Right cardiac atrium (tissue), 5 donors: ENCODE data around the gene PGR. TPM values are rescaled to one million over a fixed set of nuclear protein-coding genes. Genes with fewer than 3 reads are reported as not detected.
A peak's percentile ranks its signal among the peaks of the same experiment; 100 is the strongest.

Experiments used
- ATAC-seq, 2 donors: fragments of 200-7000 bp; cut with Tn5 transposase; one replicate each; pipeline versions ENCODE4 v1.8.0 to v1.9.1; 2020; ENCODE audit warnings: moderate library complexity in 2 of 2, mild to moderate bottlenecking in 1 of 2
- DNase-seq, 3 donors: peaks; one replicate each; pipeline ENCODE4 v3.0.0-alpha.2; 2020
- H3K27ac ChIP-seq: one replicate; pipeline ENCODE4 v1.5.1; 2013; ENCODE audit warnings: mild to moderate bottlenecking, low read length, control low read depth, moderate library complexity
- H3K27me3 ChIP-seq: one replicate; pipeline ENCODE4 v1.6.1; 2013; ENCODE audit not compliant: control insufficient read depth, insufficient read depth
- H3K4me1 ChIP-seq: one replicate; pipeline ENCODE4 v1.6.1; 2013; ENCODE audit warnings: low read length; ENCODE audit not compliant: control insufficient read depth, insufficient read depth
- H3K4me3 ChIP-seq: one replicate; pipeline ENCODE4 v1.5.1; 2013; ENCODE audit warnings: low read length, control low read depth
- H3K9me3 ChIP-seq: one replicate; pipeline ENCODE4 v1.6.1; 2013; ENCODE audit warnings: low read length; ENCODE audit not compliant: control insufficient read depth
- WGBS: extraction: QIAGEN DNeasy Blood & Tissue Kit; methylation state at CpG from one replicate; pipeline ENCODE4 v1.1.7; 2013; 5-methylcytosine and 5-hydroxymethylcytosine counted together
- intact Hi-C, 4 donors: fragments of 100-400 bp; cut with DNase I; formaldehyde crosslinking; loops; one replicate each; pipeline versions ENCODE4 v1.11.0 to v1.14.0; 2022 to 2023
- long read RNA-seq, 4 donors: library from polyadenylated mRNA; unstranded; transcript quantifications; one replicate each; pipeline ENCODE4 v2.0.0, GENCODE V29; 2020 to 2021
- polyA plus RNA-seq: library from polyadenylated mRNA; stranded (reverse); fragments of 200-250 nt; gene quantifications from one replicate; pipeline ENCODE4 v1.2.3, GENCODE V29; 2013
- total RNA-seq, 4 donors: library from RNA; stranded (reverse); fragmentation: NEBNext Ultra II Directional; extraction: Animal tissue kit (Norgen Biotek cat#: 25700); gene quantifications; one replicate each; pipeline ENCODE4 v1.2.1, GENCODE V29; 2021
- donor health status: healthy with polysubstance abuse.
- donor health status: DM: no; HTN: yes; CAD: no.
- donor health status: DM: no; HTN: no; CAD: no.
- donor health status: DM: no; HTN: yes; CAD: no; lungs with severe emphysema.
- donor health status: DM: yes; HTN: yes; CAD: no.

The PGR gene
- total RNA-seq (10 to 100 TPM in 1 of 4 donors, 1 to 10 TPM in 3; 7.2 to 10.1 (median 8.5) TPM), polyA plus RNA-seq (2.1 TPM)
- long read RNA-seq, donor 1, full-length matches to known transcripts = 9 of 15 reads
- long read RNA-seq, donor 1, partial matches to known transcripts = 4 of 15 reads
- long read RNA-seq, donor 1, other reads (novel, unspliced or antisense) = 2 of 15 reads
- long read RNA-seq, donor 2, full-length matches to known transcripts = 1 of 3 reads
- long read RNA-seq, donor 2, partial matches to known transcripts = 2 of 3 reads
- long read RNA-seq, donor 2, other reads (novel, unspliced or antisense) = 0 of 3 reads
- long read RNA-seq, donor 3, full-length matches to known transcripts = 3 of 8 reads
- long read RNA-seq, donor 3, partial matches to known transcripts = 1 of 8 reads
- long read RNA-seq, donor 3, other reads (novel, unspliced or antisense) = 4 of 8 reads
- long read RNA-seq, donor 4, full-length matches to known transcripts = 1 of 4 reads
- long read RNA-seq, donor 4, partial matches to known transcripts = 1 of 4 reads
- long read RNA-seq, donor 4, other reads (novel, unspliced or antisense) = 2 of 4 reads

DNA sequence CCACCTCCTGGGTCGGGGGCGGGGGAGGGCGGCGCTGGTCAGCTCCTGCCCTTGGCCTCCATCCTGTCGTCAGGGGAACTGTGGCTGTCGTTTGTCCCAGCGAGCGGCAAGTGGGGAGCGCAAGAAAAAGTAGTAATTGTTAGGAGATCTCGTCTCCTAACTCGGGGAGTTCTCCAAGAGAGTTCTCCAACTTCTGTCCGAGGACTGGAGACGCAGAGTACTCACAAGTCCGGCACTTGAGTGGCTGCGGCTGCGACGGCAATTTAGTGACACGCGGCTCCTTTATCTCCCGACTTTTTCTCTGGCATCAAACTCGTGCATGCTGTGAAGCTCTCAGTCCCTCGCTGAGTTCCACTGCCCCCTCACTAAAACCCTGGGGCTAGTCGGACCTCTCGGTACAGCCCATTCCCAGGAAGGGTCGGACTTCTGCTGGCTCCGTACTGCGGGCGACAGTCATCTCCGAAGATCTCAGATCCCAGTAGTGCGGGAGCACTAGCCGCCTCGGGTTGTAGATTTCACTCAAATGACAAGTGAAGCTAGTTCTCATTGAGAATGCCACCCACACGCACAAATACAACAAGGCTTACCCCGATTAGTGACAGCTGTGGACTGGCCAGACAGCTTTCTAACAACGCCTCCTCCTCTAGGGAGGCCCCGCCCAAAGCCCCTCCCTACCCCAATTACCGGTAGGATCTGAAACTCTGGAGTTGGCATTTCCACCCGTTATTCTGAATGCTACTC, at the start of gene PGR:
Gene PGR (minus strand): TSS at position 611 of the 741 bp plus-strand sequence. CDS start 743 bp downstream, outside the sequence.
- intact Hi-C loops = no loop called here
- Histone ChIP-seq H3K4me3 (peak within 1 kb of the TSS; percentile 81), H3K27ac (peak within 1 kb of the TSS; percentile 42), H3K27me3 (no peaks in the 10 kb centered on the region), H3K9me3 (no peaks in the 10 kb centered on the region), H3K4me1 (no peaks in the 10 kb centered on the region)
- WGBS = 1% methylated on average over 38 of the region's 38 CpGs
- ATAC-seq (peak; percentile 70), DNase-seq (peak; percentile 70 to 87 (median 81))

DNA sequence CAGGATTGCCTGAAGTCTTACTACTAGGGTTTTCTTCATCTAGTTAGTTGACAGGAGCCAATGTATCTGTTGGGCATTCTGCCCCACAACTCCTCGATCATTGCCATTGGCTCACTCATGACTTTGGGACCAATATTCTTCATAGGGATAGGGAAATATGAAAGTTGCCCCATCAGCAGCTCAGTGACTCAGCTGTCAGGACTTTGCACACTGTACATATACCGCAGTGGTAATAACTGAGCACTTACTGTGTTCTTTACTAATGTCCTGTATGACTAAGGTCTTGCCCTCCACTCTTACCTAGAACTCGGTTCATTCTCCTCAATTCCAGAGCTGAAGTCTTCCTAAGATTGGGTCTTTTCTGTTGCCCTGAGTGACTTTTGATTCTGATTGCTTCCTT, 46.8 kb upstream of the PGR start:
- Histone ChIP-seq H3K27ac (no peak overlapping the region), H3K27me3 (no peaks in the 10 kb centered on the region), H3K9me3 (no peaks in the 10 kb centered on the region), H3K4me3 (no peak overlapping the region), H3K4me1 (no peaks in the 10 kb centered on the region)
- no peak for DNase-seq
- WGBS = 89% methylated on average over 3 of the region's 3 CpGs
- ATAC-seq = no peak
- intact Hi-C loops = no loop called here

DNA sequence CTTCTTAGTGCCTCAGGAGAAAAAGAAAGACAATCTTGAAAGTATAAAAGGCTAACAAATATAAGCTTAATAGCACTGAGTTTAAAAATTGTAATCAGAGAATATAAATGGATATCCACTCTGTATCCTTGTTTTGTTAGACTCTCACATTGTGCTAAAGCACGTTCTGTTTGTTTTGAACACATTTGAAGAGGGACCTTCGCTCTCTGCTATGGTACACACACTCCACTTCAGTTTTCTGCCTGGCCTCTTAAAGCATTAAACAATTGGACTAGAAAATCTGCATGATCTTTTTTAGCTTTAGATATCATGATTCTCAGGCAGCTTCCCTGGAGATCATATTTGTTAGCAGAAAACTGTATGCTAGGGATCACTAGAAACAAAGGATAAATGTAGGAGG, 40.3 kb upstream of the PGR start:
- H3K27me3 ChIP-seq = no peaks in the 10 kb centered on the region
- H3K4me1 ChIP-seq = no peaks in the 10 kb centered on the region
- 78% methylated on average over 2 of the region's 2 CpGs for WGBS
- intact Hi-C loops = no loop called here
- H3K27ac ChIP-seq = no peak overlapping the region
- H3K9me3 ChIP-seq = no peaks in the 10 kb centered on the region
- H3K4me3 ChIP-seq = no peak overlapping the region
- no peak for DNase-seq
- ATAC-seq = no peak

DNA sequence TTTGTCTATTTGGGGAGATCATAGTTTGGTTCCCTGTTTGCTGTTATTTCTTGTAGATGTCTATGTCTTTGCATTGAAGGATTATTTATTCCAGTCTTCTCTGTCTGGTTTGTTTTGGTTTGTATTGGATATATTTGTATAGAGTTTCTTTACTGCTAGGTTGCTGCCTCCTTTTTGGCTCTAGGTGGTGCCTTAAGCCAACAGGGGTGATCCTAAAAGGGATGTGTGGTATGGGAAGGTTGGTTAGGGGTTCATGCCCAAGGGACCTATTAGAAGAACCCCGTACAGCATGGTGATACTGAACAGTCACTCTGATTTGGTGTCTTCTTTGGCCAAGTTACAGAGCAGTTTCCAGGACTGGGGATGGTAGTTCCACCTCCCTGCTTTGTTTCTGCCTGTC, 36.4 kb upstream of the PGR start:
- WGBS = 54% methylated on average over 1 of the region's 1 CpG
- H3K27me3 ChIP-seq = no peaks in the 10 kb centered on the region
- ATAC-seq (no peak), DNase-seq (no peak)
- no peaks in the 10 kb centered on the region for H3K9me3 ChIP-seq
- no peaks in the 10 kb centered on the region for H3K4me1 ChIP-seq
- H3K27ac ChIP-seq = no peak overlapping the region
- H3K4me3 ChIP-seq = no peak overlapping the region
- intact Hi-C loops = no loop called here

DNA sequence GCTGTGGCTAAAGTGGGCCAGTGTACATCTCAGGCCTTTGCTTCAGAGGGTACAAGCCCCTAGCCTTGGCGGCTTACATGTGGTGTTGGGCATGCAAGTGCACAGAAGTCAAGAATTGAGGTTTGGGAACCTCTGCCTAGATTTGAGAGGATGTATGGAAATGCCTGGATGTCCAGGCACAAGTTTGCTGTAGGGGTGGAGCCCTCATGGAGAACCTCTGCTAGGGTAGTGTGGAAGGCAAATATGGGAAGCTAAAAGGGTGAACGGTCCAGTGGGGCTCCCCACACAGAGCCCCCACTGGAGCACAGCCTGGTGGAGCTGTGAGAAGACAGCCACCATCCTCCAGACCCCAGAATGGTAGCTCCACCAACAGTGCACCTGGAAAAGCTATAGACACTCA, 28.5 kb upstream of the PGR start:
- intact Hi-C loops = no loop called here
- Histone ChIP-seq H3K9me3 (peaks cover 2% of the 10 kb centered on the region), H3K27me3 (no peaks in the 10 kb centered on the region), H3K4me1 (no peaks in the 10 kb centered on the region), H3K27ac (no peak overlapping the region), H3K4me3 (no peak overlapping the region)
- peak in 2 of 3 donors; percentile 9 to 12 for DNase-seq
- 76% methylated on average over 2 of the region's 2 CpGs for WGBS
- no peak for ATAC-seq

DNA sequence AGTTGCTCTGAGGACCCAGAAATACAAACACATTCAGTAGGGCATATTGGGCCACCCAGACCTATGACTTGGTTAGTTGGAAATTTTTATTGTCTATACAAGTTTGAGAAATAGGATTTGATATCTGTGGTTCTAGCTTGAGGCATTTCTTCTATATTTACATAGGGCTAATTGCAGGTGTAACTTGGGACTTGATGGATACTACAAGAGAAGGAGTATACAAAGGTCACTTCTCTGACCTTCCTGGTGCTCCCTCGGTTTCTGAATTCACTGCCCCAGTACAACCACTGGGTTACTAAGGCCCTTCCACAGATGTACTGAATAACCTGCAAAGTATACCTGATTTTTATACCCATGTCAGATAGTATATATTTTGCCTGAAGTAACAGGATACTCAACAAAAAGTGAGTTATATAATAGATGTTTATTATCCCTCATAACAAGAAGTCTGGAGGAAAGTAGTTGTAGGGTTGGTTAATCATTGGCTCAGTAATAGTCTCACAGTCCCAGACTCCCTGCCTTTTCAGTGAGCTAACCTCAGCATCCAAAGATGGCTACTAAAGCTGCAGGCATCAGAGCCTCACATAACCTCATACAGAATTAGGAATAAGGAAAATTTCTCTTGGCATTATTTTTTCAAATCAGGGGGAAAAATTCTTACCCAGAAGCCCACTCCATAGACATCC, 8.8 kb upstream of the PGR start:
- WGBS = 68% methylated on average over 1 of the region's 1 CpG
- intact Hi-C loops = no loop called here
- ATAC-seq = no peak

DNA sequence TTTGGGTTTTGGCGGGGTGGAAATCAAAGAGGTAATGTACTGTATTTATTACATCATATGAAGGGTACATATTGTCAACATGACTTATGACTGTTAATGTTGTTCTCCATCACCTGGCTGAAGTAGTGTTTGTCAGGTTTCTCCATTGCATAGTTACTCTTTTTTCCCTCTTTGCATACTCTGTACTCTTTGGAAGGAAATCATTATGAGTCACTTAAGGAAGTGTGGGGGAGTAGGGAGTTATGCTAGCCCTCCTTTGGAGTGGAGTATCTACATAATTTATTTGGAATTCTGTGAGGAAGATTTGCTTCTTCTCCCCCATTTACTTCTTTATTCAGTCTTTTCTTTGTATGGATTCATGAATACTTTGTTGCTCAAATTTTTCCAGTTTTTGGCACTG, 3.6 kb upstream of the PGR start:
- WGBS = 92% methylated on average over 1 of the region's 1 CpG
- DNase-seq (no peak), ATAC-seq (no peak)
- H3K27ac ChIP-seq = no peak overlapping the region
- H3K4me1 ChIP-seq = no peaks in the 10 kb centered on the region
- intact Hi-C loops = no loop called here
- H3K27me3 ChIP-seq = no peaks in the 10 kb centered on the region
- no peak overlapping the region for H3K4me3 ChIP-seq
- H3K9me3 ChIP-seq = no peaks in the 10 kb centered on the region

More for the DNA sequence above, 8.8 kb upstream of the PGR start:
- H3K27me3 ChIP-seq = no peaks in the 10 kb centered on the region
- H3K4me1 ChIP-seq = no peaks in the 10 kb centered on the region
- no peak overlapping the region for H3K4me3 ChIP-seq
- H3K27ac ChIP-seq = no peak overlapping the region
- no peak for DNase-seq
- H3K9me3 ChIP-seq = no peaks in the 10 kb centered on the region

DNA sequence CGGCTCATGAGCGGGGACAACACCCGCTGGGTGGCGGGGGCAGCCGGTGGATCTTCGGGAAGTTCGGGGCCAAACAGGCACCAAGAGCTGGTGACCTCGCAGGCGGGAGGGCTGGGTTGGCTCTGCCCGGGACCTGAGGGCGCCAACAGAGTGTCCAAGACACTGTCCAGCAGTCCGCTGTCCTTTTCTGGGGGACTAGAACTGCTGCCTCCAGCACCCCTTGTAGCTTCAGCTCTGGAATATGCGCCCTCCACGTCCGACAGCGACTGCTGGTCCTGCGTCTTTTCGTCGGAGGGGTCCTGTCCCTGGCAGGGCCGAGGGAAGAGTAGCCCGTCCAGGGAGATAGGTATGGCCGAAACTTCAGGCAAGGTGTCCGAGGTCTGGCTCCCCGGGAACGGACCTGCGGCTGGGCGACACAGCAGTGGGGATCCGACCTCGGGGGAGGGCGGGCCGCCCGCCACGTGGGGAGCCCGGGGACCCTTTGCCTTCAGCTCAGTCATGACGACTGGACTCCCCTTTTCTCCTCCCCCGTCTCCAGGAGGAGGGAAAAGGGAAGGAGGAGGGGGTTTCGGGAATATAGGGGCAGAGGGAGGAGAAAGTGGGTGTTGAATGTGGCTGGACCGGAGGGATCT, 926 bp downstream of the PGR start:
- WGBS = 2% methylated on average over 38 of the region's 38 CpGs
- DNase-seq = peak; percentile 24 to 70 (median 57)
- Histone ChIP-seq H3K27me3 (no peaks in the 10 kb centered on the region), H3K27ac (peak overlapping the region; percentile 1), H3K9me3 (no peaks in the 10 kb centered on the region), H3K4me1 (no peaks in the 10 kb centered on the region), H3K4me3 (peak overlapping the region; percentile 81)
- intact Hi-C loops = no loop called here
- peak; percentile 33 to 34 for ATAC-seq

DNA sequence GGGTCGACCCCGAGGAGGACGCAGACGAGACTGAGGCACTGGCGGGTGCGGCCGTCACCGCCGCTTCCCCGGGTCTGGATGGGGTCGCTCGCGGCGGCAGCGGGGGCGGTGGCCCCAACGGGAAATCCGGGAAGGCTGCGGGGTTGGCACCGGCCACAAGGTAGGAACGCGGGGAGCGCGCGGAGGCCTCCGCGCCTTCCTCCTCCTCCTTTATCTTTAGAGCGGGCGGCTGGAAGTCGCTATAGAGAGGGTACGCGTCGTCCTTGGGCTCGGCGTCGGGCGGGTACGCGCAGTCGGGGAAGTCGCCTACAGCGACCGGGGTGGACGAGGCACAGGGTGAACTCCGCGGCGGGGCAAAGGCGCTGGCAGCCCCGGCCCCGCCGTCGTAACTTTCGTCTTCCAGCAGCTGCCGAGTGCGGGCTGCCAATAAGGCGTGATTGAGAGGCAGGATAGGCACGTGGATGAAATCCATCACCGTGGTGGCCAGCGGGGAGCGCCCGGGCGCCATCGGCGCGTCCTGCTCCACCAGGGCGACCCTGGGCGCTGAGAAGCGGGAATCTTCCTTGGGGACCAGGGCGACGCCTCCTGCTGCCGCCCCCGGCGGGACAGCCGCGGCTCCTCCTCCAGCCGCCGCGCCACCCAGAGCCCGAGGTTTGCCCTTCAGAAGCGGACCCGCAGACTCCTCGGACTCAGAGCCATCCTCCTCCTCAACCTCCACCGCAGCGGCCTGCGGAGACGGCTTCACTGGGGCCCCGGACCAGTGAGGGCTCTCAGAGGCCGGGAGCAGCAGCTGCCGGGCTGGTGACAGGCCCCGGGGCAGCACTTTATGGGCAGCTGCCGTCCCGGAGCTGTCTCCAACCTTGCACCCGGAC, 1.7 kb downstream of the PGR start:
- peak; percentile 51 to 83 (median 81) for DNase-seq
- H3K4me3 ChIP-seq = peak overlapping the region; percentile 81
- ATAC-seq = peak; percentile 70 to 72
- under 1% methylated on average over 93 of the region's 93 CpGs for WGBS
- no peaks in the 10 kb centered on the region for H3K4me1 ChIP-seq
- H3K27ac ChIP-seq = peak overlapping the region; percentile 65
- intact Hi-C loops = no loop called here
- no peaks in the 10 kb centered on the region for H3K27me3 ChIP-seq
- H3K9me3 ChIP-seq = no peaks in the 10 kb centered on the region

DNA sequence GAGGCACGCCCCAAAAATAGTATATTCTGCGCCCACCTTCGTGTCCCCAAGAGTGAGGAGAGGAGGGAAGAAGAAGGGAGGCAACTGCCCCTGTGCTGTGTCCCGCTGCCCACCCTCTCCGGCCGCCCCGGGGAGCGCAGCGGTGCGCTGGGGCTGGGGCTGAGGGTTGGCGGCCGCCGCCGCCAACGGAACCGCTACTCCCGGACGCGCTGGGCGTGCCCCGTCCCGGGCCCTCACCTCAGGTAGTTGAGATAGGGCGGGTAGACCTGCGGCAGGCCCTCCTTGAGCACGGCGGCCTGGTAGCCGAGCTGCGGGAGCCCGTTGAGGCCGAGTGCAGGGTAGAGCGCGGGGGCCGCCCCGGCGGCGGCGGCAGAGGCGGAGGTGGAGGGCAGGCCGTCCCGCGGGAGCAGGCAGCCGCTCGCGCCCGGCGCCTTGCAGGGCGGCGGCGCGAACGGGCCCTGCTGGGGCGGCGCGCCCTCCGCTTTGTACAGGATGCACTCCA, 2.4 kb downstream of the PGR start:
- H3K4me3 ChIP-seq = peak overlapping the region; percentile 81

More for the DNA sequence above, 2.4 kb downstream of the PGR start:
- Histone ChIP-seq H3K9me3 (no peaks in the 10 kb centered on the region), H3K27me3 (no peaks in the 10 kb centered on the region), H3K27ac (peak overlapping the region; percentile 65), H3K4me1 (no peaks in the 10 kb centered on the region)
- peak; percentile 77 to 80 for ATAC-seq
- WGBS = under 1% methylated on average over 55 of the region's 55 CpGs
- DNase-seq = peak; percentile 49 to 81 (median 77)
- intact Hi-C loops = no loop called here
